ENCODE data around the gene KRT74. TPM values are rescaled to one million over a fixed set of nuclear protein-coding genes. Genes with fewer than 3 reads are reported as not detected.

Gene KRT74
- total and polyA plus RNA-seq, 2 of the 8 experiments (the other 6 are each of a cell fraction or from before 2014, with no cell fraction given) = not detected

- Histone ChIP-seq H4K20me1 (replicated peaks in 1 of 2; ENCODE audit: control insufficient read depth in 1 of 2, insufficient read depth in 2 of 2, low read length in 2 of 2) (no peaks in the 10 kb centered on the region), H3K79me2 (ENCODE audit: control insufficient read depth in 1 of 2, insufficient read depth in 2 of 2, low read length in 2 of 2) (no peaks in the 10 kb centered on the region), H2BK15ac (ENCODE audit: low read length) (no peak overlapping the region), H3K27me3 (replicated peaks in 1 of 4; ENCODE audit: control insufficient read depth in 3 of 4, extremely low read depth in 1 of 4, insufficient read depth in 3 of 4, low read length in 3 of 4) (no peaks in the 10 kb centered on the region; a peak in 1 of 7 replicates), H2AK5ac (ENCODE audit: low read depth, low read length) (no peak overlapping the region), H4K5ac (ENCODE audit: insufficient read length, low read depth, low read length) (no peak overlapping the region), H3K4ac (replicated peaks; ENCODE audit: insufficient read length, low read depth, low read length) (no peak overlapping the region), H2BK5ac (ENCODE audit: low read depth, low read length) (no peak overlapping the region), H3K23me2 (ENCODE audit: low read depth, low read length) (no peaks in the 10 kb centered on the region), H3K9ac (replicated peaks in 1 of 4; ENCODE audit: extremely low read depth in 1 of 4, low read depth in 3 of 4, low read length in 3 of 4) (no peak overlapping the region), H3K56ac (replicated peaks; ENCODE audit: insufficient read length, low read depth, low read length) (no peak overlapping the region), H3K23ac (ENCODE audit: insufficient read length) (no peak overlapping the region), H2AFZ (ENCODE audit: low read length) (no peak overlapping the region), H3K14ac (ENCODE audit: insufficient read length) (no peak overlapping the region), H3K9me3 (ENCODE audit: insufficient read depth in 2 of 2, low read depth in 1 of 2, low read length in 1 of 2) (peaks cover 23 to 27% of the 10 kb centered on the region in 2 experiments), H3K79me1 (ENCODE audit: low read depth, low read length) (no peaks in the 10 kb centered on the region), H3K4me1 (replicated peaks in 1 of 4; ENCODE audit: control insufficient read depth in 3 of 4, insufficient read depth in 4 of 4, low read length in 3 of 4) (no peaks in the 10 kb centered on the region), H2BK12ac (ENCODE audit: low read depth, low read length) (no peak overlapping the region), H4K91ac (replicated peaks; ENCODE audit: insufficient read length, low read length) (no peak overlapping the region), H3K27ac (ENCODE audit: low read depth, low read length) (no peak overlapping the region), H2BK120ac (replicated peaks; ENCODE audit: low read depth, low read length) (no peak overlapping the region), H3K18ac (ENCODE audit: extremely low read depth, low read length) (no peak overlapping the region), H4K8ac (ENCODE audit: extremely low read depth, insufficient read depth, low read length) (no peak overlapping the region), H3K36me3 (ENCODE audit: control insufficient read depth in 2 of 4, insufficient read depth in 4 of 4, low read length in 3 of 4) (no peaks in the 10 kb centered on the region), H2BK20ac (ENCODE audit: low read length) (no peak overlapping the region), H3K4me2 (ENCODE audit: insufficient read depth in 1 of 2, low read depth in 2 of 2, low read length in 2 of 2) (no peak overlapping the region), H3K4me3 (ENCODE audit: extremely low read depth in 1 of 4, insufficient read depth in 2 of 4, low read depth in 3 of 4, low read length in 4 of 4) (no peak overlapping the region; a peak in 1 of 8 replicates)
- CTCF ChIA-PET (ENCODE audit: partially characterized antibody) = interaction anchor here (1.0 to 23.2 kb wide), 9 partner anchors 12 to 285 kb away, joined by 3 to 502 read pairs (median 4); no protein-coding TSS in a partner anchor
- TF ChIP-seq ATF3 (IDR thresholded peaks at IDR 0.05; ENCODE audit: insufficient read depth, low read depth, low read length) (no peak), SRF (IDR thresholded peaks at IDR 0.05; ENCODE audit: low read depth, low read length) (no peak), ATF2 (IDR thresholded peaks at IDR 0.05; ENCODE audit: low read length) (no peak), NANOG (IDR thresholded peaks at IDR 0.05; ENCODE audit: insufficient read depth, low read depth, low read length, poor library complexity, severe bottlenecking) (no peak)
- WGBS, 2 experiments (ENCODE audit: extremely low coverage in 1 of 2, insufficient coverage in 1 of 2, insufficient read length in 1 of 2, insufficient replicate concordance in 2 of 2, low coverage in 1 of 2, low lambda C conversion rate in 2 of 2, missing lambda C conversion rate in 1 of 2) = 96% methylated on average over 6 of the region's 6 CpGs; no CpG with 5 or more reads in 1 of the 2 experiments
- POLR2A ChIA-PET (ENCODE audit: partially characterized antibody) = no interaction called here
- no peak for DNase-seq (ENCODE audit: low read depth in 1 of 2, low spot score in 2 of 2)
- no peak for FAIRE-seq
Observed at GRCh38 chr12:52590021-52590420, 16.4 kb upstream of the KRT74 start.
